NOMO-1 treated with DMSO at 0.1 percent for 48 hours (cell line): ENCODE measurements around the gene CCNO.
A peak's percentile ranks its signal among the peaks of the same experiment; 100 is the strongest.

ENCODE experiments used
- DNase-seq: peaks from one replicate; lab custom pipeline; 2025; ENCODE audit not compliant: unreplicated experiment; lab: John Stamatoyannopoulos, UW

CCNO gene

DNA sequence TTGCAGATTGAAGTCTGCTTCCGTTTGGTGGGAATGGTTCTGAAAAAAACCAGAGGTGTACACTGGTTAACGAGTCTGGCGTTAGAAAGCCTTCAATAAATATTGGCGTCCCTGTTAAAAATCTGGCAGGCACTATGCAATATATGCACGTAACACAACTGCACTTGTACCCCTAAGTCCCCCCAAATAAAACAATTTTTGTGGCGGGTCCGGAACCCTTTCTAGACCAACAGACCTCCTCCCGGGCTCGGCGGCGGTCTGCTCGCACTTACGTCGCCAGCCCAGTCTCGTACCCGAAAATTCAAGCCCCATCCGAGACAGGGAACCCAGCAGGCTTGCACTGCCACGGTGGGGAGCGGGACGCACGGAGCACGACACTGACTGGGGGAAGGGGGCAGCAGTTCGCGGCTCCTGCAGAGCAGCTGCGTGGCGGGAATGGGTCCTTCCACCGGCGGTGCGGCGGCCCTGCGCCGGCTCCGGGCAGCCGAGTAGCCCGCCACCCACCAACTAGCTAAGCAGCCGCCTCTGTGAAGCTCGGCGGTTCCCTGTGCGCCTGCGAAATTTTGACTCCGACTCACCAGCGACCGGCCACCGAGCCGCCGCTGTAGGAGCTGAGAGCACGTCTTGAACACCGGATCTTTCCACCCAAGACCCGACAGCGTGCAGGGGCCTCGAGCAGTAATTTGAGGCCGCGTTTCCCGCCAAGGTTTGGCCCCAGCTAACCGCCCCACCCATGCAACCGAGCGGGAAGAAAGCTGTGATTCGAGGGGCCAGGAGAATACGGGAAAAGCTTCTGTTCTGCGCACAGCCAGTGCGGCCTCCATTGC lies 10.2 kb downstream of the CCNO start:
- no peak for DNase-seq

GRCh38 chr5:55222092-55222984 lies 11.1 kb downstream of the CCNO start:
- no peak for DNase-seq

DNA sequence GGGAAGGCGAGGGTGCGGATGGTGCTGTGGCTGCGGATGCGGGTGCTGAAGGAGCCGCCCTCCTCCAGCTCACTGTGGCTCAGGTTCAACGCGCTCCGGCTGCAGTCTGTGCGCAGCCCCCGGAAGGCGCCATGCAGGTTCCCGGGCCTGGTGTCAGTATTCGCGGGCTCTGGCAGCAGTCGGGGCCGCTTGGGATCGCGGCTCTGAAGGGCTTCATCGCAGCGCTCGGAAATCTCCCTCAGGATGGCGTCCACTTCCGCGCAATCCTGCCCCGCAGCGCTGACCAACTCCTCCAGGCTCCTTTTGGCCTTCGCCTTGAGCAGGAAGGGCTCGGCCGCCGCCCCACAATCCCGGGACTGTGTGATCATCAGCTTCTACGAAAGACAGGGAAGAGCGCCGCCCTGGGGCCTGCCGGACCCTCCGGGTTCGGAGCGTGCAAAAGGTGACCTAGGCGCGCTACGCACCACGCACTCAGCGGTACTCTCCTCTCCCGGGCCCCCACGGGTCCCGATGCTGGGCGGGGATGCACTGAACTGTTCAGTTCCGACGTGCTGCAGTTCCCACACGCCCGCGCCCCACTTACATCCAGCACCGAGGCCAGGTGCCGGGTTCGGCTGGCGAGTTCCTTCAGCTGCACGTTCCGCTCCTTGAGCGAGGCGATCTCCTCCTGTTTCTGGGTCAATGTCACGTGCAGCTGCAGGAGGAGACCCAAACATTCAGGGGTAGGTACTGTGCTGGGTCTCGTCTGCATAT lies 12.8 kb downstream of the CCNO start:
- no peak for DNase-seq

GRCh38 chr5:55219770-55220169 lies 13.6 kb downstream of the CCNO start:
- no peak for DNase-seq

DNA sequence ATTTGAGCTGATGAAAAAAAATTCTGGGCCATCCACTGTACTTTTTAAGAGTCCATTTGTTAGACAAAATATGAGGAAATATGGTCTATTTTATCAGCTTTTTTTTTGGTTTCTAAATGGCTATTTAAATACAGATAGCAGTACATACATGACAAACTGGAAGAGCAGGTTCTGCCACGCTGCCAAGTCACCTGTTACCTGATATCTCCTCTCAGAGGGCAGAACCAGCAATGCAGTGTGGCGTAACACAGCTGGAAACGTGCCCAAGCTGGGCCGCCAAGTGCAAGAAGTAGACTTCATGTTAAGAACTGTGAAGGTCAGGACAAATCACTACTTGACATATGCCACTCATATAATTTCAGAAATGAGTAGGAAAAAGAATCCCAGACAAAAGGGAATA lies 14.4 kb downstream of the CCNO start:
- DNase-seq: no peak

DNA sequence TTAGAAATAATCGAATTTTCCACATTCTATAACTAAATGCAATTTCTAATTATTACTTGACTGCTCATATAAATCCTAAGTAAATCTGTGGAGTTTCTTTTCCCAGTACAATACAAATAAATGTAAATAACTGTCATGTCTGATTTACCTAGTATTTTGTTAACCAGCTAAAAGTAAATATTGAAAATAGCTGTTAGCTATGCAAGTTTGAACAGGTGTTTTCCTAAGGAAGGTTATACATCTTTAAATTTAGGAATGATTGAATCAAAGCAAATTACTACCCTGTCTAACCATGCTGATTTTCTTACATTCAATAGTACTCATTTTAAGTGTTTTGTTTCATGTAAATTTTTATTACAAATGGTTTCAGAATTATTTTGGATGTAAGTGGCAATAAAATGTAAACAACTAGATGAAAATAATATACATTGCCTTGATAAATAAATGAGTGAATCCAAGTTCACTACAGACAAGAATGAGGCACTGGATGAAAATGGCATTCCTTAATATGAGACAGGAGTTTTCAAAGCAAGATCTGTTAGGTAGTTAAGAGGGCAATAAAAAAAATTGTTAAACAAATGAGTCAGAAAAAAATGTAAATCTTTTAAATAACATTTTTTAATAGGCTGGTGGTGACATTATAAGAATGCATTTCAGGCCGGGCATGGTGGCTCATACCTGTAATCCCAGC lies 22.1 kb downstream of the CCNO start:
- no peak for DNase-seq

GRCh38 chr5:55205001-55205400 lies 28.4 kb downstream of the CCNO start:
- DNase-seq: no peak

GRCh38 chr5:55191165-55191564 lies 42.2 kb downstream of the CCNO start:
- peak; percentile 29 for DNase-seq

DNA sequence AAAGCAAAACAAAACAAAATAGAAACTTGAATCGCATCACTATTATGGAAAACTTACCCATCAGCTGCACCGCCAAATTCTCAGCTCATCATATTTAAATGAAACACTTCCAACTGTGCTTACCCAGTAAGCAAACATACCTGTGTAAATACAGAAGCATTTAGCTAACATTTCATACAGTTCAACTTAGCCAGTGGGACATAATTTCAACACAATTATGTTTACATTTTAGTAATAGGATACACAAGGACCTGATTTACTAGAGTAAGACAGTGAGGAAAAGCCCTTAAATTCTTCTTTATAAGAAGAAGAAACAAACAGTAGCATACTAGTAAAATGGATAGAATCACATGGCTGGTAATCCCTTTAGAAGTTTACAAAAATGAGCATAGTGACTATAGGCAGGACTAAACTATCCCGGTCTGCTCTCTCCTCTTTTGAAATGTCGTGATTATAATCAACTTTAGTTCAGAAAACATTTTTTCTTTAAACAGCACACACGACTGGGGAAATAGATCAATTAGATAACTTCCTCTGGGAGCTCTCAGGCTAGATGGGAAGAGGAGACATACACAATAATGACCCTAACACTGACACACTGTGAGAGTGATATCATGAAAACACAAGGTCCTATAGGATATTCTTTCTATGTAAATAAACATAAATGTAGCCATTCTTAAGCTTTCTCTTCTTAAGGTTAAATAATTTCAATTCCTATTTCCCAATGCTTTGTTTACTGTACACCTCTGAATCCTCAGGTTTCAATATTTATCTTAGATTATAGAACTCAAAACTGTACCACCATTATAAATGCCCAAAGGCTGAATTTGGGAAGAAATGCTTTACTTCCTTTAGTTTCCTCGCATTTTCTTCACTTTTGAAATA lies 44.5 kb downstream of the CCNO start:
- DNase-seq: no peak

DNA sequence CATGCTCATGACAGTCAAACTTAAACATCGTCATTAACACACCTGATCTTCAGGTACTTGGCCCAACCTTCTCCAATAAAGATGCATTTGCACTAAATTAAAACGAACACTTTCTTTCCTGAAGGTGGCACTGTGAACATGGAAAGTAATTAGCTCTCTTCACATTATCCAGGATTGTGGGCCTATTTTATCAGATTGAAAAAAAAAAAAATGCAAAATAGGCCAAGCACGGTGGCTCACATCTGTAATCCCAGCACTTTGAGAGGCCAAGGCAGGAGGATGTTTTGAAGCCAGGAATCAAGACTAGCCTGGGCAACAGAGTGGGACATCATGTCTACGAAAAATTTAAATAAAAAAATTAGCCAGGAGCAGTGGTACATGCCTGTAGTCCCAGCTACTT lies 46.0 kb downstream of the CCNO start:
- DNase-seq: no peak
